KMS-11 (cell line): ENCODE data around the gene BMPR1A.

Experiments
- H2AFZ ChIP-seq: fragments of 200-600 bp; sonication (generic); 2 replicates; pipeline ENCODE4 v1.6.1; 2016; ENCODE audit warnings: antibody characterized with exemption, mixed run types, low read depth
- H3K27ac ChIP-seq: fragments of 200-600 bp; sonication (generic); 2 replicates; pipeline ENCODE4 v1.6.1; 2016; ENCODE audit warnings: mild to moderate bottlenecking, mixed run types
- H3K27me3 ChIP-seq: fragments of 200-600 bp; sonication (generic); 2 replicates; pipeline ENCODE4 v1.6.1; 2017; ENCODE audit warnings: mild to moderate bottlenecking, low read depth, mixed run types, moderate library complexity; ENCODE audit not compliant: insufficient read depth
- H3K36me3 ChIP-seq: fragments of 200-600 bp; sonication (generic); 2 replicates; pipeline ENCODE4 v1.6.1; 2017; ENCODE audit warnings: mild to moderate bottlenecking, mixed run types; ENCODE audit not compliant: insufficient read depth
- H3K4me1 ChIP-seq: fragments of 200-600 bp; sonication (generic); 2 replicates; pipeline ENCODE4 v1.6.1; 2016; ENCODE audit warnings: mild to moderate bottlenecking, low read depth, mixed run types; ENCODE audit not compliant: poor library complexity, severe bottlenecking
- H3K4me2 ChIP-seq: fragments of 200-600 bp; sonication (generic); 2 replicates; pipeline ENCODE4 v1.7.0; 2016; ENCODE audit warnings: mild to moderate bottlenecking, mixed run types
- H3K4me3 ChIP-seq: fragments of 200-600 bp; sonication (generic); IDR thresholded peaks from 2 replicates; pipeline ENCODE4 v1.6.1; 2017; ENCODE audit warnings: low read depth, low read length, mixed read lengths; ENCODE audit not compliant: insufficient read depth
- H3K79me2 ChIP-seq: fragments of 200-600 bp; sonication (generic); 2 replicates; pipeline ENCODE4 v1.6.1; 2016; ENCODE audit warnings: low read depth, mixed run types; ENCODE audit not compliant: insufficient read depth
- H3K9ac ChIP-seq: fragments of 200-600 bp; sonication (generic); 2 replicates; pipeline ENCODE4 v1.6.1; 2016; ENCODE audit warnings: mild to moderate bottlenecking, mixed run types
- H4K20me1 ChIP-seq: fragments of 200-600 bp; sonication (generic); 2 replicates; pipeline ENCODE4 v1.6.1; 2016; ENCODE audit warnings: mild to moderate bottlenecking, mixed run types; ENCODE audit not compliant: insufficient read depth
- TF ChIP-seq, protein P1 (sequence below): fragments of 200-600 bp; sonication (generic); conservative IDR thresholded peaks from 2 replicates; pipeline ENCODE4 v1.6.1; 2017; ENCODE audit warnings: low read depth, mild to moderate bottlenecking, antibody characterized with exemption, low read length, moderate library complexity, mixed read lengths

Gene BMPR1A

DNA sequence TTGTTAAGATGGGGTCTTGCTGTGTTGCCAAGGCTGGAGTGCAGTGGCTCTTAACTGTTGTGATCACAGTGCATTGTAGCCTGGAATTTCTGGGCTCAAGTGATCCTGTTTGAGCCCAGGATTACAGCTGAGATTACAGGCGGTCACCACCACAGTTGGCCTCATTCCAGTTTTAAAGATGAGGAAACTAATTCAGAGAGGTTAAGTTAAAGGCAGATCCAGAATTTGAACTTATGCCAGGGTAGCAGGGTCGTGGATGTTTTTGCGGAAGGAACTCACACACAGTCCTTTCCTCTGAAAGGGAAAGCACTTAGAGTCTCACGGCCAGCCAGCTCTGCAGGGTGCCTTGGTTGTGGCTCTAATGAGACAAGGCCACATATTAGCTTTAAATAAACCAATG lies 116.3 kb downstream of the BMPR1A start:
- Histone ChIP-seq H3K4me3 (no peak overlapping the region), H3K27ac (no peak overlapping the region), H3K27me3 (no peaks in the 10 kb centered on the region), H3K4me2 (no peak overlapping the region), H3K79me2 (no peaks in the 10 kb centered on the region), H3K9ac (no peak overlapping the region), H3K4me1 (no peaks in the 10 kb centered on the region), H3K36me3 (no peaks in the 10 kb centered on the region), H4K20me1 (no peaks in the 10 kb centered on the region), H2AFZ (no peak overlapping the region)
- TF ChIP-seq, protein P1, sequence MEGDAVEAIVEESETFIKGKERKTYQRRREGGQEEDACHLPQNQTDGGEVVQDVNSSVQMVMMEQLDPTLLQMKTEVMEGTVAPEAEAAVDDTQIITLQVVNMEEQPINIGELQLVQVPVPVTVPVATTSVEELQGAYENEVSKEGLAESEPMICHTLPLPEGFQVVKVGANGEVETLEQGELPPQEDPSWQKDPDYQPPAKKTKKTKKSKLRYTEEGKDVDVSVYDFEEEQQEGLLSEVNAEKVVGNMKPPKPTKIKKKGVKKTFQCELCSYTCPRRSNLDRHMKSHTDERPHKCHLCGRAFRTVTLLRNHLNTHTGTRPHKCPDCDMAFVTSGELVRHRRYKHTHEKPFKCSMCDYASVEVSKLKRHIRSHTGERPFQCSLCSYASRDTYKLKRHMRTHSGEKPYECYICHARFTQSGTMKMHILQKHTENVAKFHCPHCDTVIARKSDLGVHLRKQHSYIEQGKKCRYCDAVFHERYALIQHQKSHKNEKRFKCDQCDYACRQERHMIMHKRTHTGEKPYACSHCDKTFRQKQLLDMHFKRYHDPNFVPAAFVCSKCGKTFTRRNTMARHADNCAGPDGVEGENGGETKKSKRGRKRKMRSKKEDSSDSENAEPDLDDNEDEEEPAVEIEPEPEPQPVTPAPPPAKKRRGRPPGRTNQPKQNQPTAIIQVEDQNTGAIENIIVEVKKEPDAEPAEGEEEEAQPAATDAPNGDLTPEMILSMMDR: no peak

DNA sequence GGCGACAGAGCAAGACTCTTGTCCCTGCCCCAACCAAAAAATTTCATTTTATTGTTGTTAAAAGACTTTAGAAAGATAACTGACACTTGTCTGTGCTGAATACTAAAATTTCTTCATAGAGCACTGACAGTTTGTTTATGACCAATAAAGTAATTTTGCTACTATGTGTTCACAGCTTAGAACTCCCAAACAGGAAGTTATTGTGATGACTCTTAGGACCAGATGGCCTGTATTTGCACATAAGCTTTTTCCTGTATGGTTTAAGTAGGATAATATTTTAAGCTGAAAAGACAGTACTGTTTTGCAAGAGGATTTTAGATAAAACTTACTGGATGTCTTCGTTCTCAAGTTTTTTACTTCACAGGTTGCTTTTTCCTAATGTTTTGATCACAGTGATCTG lies 120.3 kb downstream of the BMPR1A start:
- no peaks in the 10 kb centered on the region for H4K20me1 ChIP-seq
- no peaks in the 10 kb centered on the region for H3K4me1 ChIP-seq
- no peak overlapping the region for H3K9ac ChIP-seq
- no peak overlapping the region for H3K4me3 ChIP-seq
- H3K36me3 ChIP-seq: no peaks in the 10 kb centered on the region
- H3K4me2 ChIP-seq: no peak overlapping the region
- H2AFZ ChIP-seq: no peak overlapping the region
- no peaks in the 10 kb centered on the region for H3K79me2 ChIP-seq
- no peaks in the 10 kb centered on the region for H3K27me3 ChIP-seq
- TF ChIP-seq, protein P1: no peak
- H3K27ac ChIP-seq: no peak overlapping the region

DNA sequence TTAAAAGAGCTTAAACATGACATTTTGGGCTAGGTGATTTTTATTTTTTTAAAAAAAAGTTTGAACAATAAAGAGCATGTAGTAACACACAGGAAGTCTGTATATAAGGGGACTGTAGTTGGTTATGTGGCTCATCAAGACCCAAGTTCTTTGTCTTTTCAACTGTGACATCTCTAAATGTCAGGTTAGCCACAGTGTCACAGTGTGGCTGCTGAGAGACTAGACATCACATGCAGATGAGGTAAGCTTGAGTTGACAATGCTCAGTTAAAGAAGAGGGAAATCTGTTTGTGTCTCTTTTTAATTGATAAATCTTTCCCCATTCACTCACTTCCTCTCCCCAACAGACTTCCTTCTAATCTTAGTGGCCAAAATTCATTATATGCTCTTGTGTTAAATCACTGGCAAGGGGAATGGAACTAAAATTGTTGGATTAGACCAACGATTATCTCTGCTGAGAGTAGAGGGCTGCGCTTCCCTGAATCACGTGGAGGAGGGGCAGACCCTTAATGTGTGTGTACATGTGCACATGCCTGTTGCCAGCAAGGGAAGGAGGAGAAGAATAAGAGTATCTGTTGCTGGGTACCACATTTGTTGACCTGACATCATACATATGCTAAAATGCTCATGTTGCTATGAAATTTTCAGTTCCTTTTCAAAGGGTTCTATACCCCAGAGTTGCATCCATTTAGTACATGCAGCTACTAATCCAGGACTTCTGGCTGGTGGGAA lies 122.7 kb downstream of the BMPR1A start:
- H3K4me1 ChIP-seq: no peaks in the 10 kb centered on the region
- TF ChIP-seq, protein P1: no peak
- no peak overlapping the region for H3K4me2 ChIP-seq
- no peak overlapping the region for H3K27ac ChIP-seq
- H3K27me3 ChIP-seq: no peaks in the 10 kb centered on the region
- no peaks in the 10 kb centered on the region for H3K36me3 ChIP-seq
- H2AFZ ChIP-seq: no peak overlapping the region
- no peaks in the 10 kb centered on the region for H4K20me1 ChIP-seq
- H3K4me3 ChIP-seq: no peak overlapping the region
- H3K9ac ChIP-seq: no peak overlapping the region
- no peaks in the 10 kb centered on the region for H3K79me2 ChIP-seq

DNA sequence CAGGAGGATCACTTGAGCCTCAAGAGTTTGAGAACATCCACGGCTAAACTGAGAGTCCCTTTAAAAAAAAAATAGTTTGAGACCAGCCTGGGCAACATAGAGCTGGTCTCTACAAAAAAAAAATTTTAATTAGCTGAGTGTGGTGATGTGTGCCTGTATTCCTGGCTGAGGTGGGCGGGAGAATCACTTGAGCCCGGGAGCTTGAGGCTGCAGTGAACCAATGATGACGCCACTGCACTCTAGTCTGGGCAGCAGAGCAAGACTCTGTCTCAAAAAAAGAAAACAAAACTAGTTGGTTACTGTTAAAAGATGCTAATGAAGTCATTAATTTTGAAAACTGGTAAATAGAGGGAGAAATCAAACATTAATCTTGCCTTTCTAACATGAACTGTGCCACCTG lies 124.6 kb downstream of the BMPR1A start:
- H3K4me3 ChIP-seq: no peak overlapping the region
- H3K79me2 ChIP-seq: no peaks in the 10 kb centered on the region
- TF ChIP-seq, protein P1: no peak
- no peak overlapping the region for H3K27ac ChIP-seq
- H3K27me3 ChIP-seq: no peaks in the 10 kb centered on the region
- H3K4me1 ChIP-seq: no peaks in the 10 kb centered on the region
- no peaks in the 10 kb centered on the region for H3K36me3 ChIP-seq
- H4K20me1 ChIP-seq: no peaks in the 10 kb centered on the region
- no peak overlapping the region for H3K4me2 ChIP-seq
- H2AFZ ChIP-seq: no peak overlapping the region
- H3K9ac ChIP-seq: no peak overlapping the region
